ENCODE measurements around the gene CACNA1A.

GRCh38 chr19:13428352-13428751, 77.9 kb downstream of the CACNA1A start:
- TF ChIP-seq POLR2A (IDR thresholded peaks at IDR 0.05), result no peak
- TF ChIP-seq, protein P1, sequence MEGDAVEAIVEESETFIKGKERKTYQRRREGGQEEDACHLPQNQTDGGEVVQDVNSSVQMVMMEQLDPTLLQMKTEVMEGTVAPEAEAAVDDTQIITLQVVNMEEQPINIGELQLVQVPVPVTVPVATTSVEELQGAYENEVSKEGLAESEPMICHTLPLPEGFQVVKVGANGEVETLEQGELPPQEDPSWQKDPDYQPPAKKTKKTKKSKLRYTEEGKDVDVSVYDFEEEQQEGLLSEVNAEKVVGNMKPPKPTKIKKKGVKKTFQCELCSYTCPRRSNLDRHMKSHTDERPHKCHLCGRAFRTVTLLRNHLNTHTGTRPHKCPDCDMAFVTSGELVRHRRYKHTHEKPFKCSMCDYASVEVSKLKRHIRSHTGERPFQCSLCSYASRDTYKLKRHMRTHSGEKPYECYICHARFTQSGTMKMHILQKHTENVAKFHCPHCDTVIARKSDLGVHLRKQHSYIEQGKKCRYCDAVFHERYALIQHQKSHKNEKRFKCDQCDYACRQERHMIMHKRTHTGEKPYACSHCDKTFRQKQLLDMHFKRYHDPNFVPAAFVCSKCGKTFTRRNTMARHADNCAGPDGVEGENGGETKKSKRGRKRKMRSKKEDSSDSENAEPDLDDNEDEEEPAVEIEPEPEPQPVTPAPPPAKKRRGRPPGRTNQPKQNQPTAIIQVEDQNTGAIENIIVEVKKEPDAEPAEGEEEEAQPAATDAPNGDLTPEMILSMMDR (IDR thresholded peaks at IDR 0.05), result peak in 5 of 7 experiments; percentile 12 to 20 (median 18)

All from body of pancreas (tissue), 4 donors.